Neural crest cell (in vitro differentiated cells): ENCODE measurements around the gene SELENBP1. TPM values are rescaled to one million over a fixed set of nuclear protein-coding genes. Genes with fewer than 3 reads are reported as not detected.
A peak's percentile ranks its signal among the peaks of the same experiment; 100 is the strongest.
"Not testable (repeated sequence)": the region's sequence is repeated elsewhere in the genome, so short reads cannot be mapped to it uniquely, and the experiment has no call there.

Source experiments
- DNase-seq: peaks from one replicate; pipeline ENCODE4 v3.0.0; 2021; ENCODE audit warnings: low read depth, mixed read lengths, low spot score
- H3K27ac Mint-ChIP-seq: one replicate; pipeline ENCODE4 v1.8.0; 2021; ENCODE audit warnings: mild to moderate bottlenecking, mixed read lengths; ENCODE audit not compliant: unreplicated experiment
- H3K27me3 Mint-ChIP-seq: 2 replicates; pipeline ENCODE4 v1.8.0; 2021; ENCODE audit warnings: low read depth, mild to moderate bottlenecking, mixed read lengths
- H3K36me3 Mint-ChIP-seq: 2 replicates; pipeline ENCODE4 v1.8.0; 2021; ENCODE audit warnings: low read depth, mild to moderate bottlenecking, mixed read lengths
- H3K4me1 Mint-ChIP-seq: 2 replicates; pipeline ENCODE4 v1.8.0; 2021; ENCODE audit warnings: mixed read lengths
- H3K4me3 Mint-ChIP-seq: one replicate; pipeline ENCODE4 v1.8.0; 2021; ENCODE audit warnings: mild to moderate bottlenecking, mixed read lengths
- H3K9me3 Mint-ChIP-seq: 2 replicates; pipeline ENCODE4 v1.8.0; 2021; ENCODE audit warnings: mixed read lengths
- CTCF ChIP-seq: fragments of 200-600 bp; sonication (generic); conservative IDR thresholded peaks from 2 replicates; pipeline ENCODE4 v1.5.0; 2021; ENCODE audit warnings: antibody characterized with exemption, mild to moderate bottlenecking
- total RNA-seq: library from RNA; stranded (reverse); gene quantifications from 2 replicates; pipeline ENCODE4 v1.2.1, GENCODE V29; 2021

Gene SELENBP1
- total RNA-seq, 1 donor from 2014 or later: 36.2 TPM

- no peak for DNase-seq
- peaks cover 2% of the 10 kb centered on the region for H3K27me3 Mint-ChIP-seq
- no peak overlapping the region for H3K27ac Mint-ChIP-seq
- no peak for TF ChIP-seq CTCF
- H3K4me3 Mint-ChIP-seq: peak overlapping the region; percentile 90
- peaks cover 24% of the 10 kb centered on the region for H3K4me1 Mint-ChIP-seq
- peaks cover 2% of the 10 kb centered on the region for H3K9me3 Mint-ChIP-seq
- peaks cover 22% of the 10 kb centered on the region for H3K36me3 Mint-ChIP-seq
Observed at GRCh38 chr1:151402764-151403163, 30.3 kb upstream of the SELENBP1 start.

- peaks cover 3% of the 10 kb centered on the region for H3K27me3 Mint-ChIP-seq
- H3K9me3 Mint-ChIP-seq: peaks cover 2% of the 10 kb centered on the region
- peak overlapping the region; percentile 59 for H3K27ac Mint-ChIP-seq
- peak overlapping the region; percentile 90 for H3K4me3 Mint-ChIP-seq
- DNase-seq: no peak
- peaks cover 22% of the 10 kb centered on the region for H3K36me3 Mint-ChIP-seq
- no peak for TF ChIP-seq CTCF
- H3K4me1 Mint-ChIP-seq: peaks cover 24% of the 10 kb centered on the region
Observed at GRCh38 chr1:151401860-151402259, 29.4 kb upstream of the SELENBP1 start.

GRCh38 chr1:151401125-151401788, 28.8 kb upstream of the SELENBP1 start:
- DNase-seq: no peak
- Mint-ChIP-seq H3K4me3 (peak overlapping the region; percentile 90), H3K27me3 (peaks cover 3% of the 10 kb centered on the region), H3K27ac (peak overlapping the region; percentile 73), H3K36me3 (peaks cover 19% of the 10 kb centered on the region), H3K4me1 (peaks cover 24% of the 10 kb centered on the region), H3K9me3 (peaks cover 2% of the 10 kb centered on the region)
- no peak for TF ChIP-seq CTCF

GRCh38 chr1:151399324-151400171, 27.0 kb upstream of the SELENBP1 start, which contains the start of gene PSMB4:
TSS of gene PSMB4 (plus strand) at chr1:151399573. CDS start at chr1:151399588, 15 bp downstream.
- Mint-ChIP-seq H3K27me3 (peaks cover 3% of the 10 kb centered on the region), H3K36me3 (peaks cover 14% of the 10 kb centered on the region), H3K9me3 (peaks cover 2% of the 10 kb centered on the region), H3K4me3 (peak within 1 kb of the TSS; percentile 90), H3K4me1 (peaks cover 24% of the 10 kb centered on the region), H3K27ac (peak within 1 kb of the TSS; percentile 97)
- peak; percentile 41 for TF ChIP-seq CTCF
- DNase-seq: peak; percentile 63

- H3K27ac Mint-ChIP-seq, H3K9me3 Mint-ChIP-seq, H3K27me3 Mint-ChIP-seq, H3K36me3 Mint-ChIP-seq, DNase-seq: not testable (repeated sequence)
- Mint-ChIP-seq H3K4me1 (peaks cover 20% of the 10 kb centered on the region), H3K4me3 (peak overlapping the region; percentile 67)
Observed at GRCh38 chr1:151396265-151396664, 23.8 kb upstream of the SELENBP1 start.

- no peak for TF ChIP-seq CTCF
- Mint-ChIP-seq H3K4me1 (no peaks in the 10 kb centered on the region), H3K9me3 (no peaks in the 10 kb centered on the region), H3K27me3 (peaks cover 6% of the 10 kb centered on the region), H3K27ac (no peak overlapping the region), H3K36me3 (no peaks in the 10 kb centered on the region), H3K4me3 (no peak overlapping the region)
- DNase-seq: no peak
Observed at GRCh38 chr1:151393583-151393982, 21.1 kb upstream of the SELENBP1 start.
